Stomach (tissue), 4 donors: ENCODE results near the gene POMGNT2.

Source experiments
- EP300 ChIP-seq: sonication (generic); formaldehyde crosslinking; IDR thresholded peaks from one replicate; pipeline ENCODE4 v1.6.1; 2017; ENCODE audit warnings: antibody characterized with exemption
- POLR2A ChIP-seq, 4 donors: fragments of 450-650 bp; IDR thresholded peaks; one replicate each; pipeline ENCODE4 v1.6.1; 2016; ENCODE audit warnings: antibody characterized with exemption in 4 of 4, control low read depth in 2 of 4, mild to moderate bottlenecking in 1 of 4, moderate library complexity in 1 of 4
- POLR2AphosphoS5 ChIP-seq, 3 donors: sonication (generic); formaldehyde crosslinking; IDR thresholded peaks; one replicate each; pipeline ENCODE4 v1.6.1; 2016; ENCODE audit warnings: antibody characterized with exemption in 3 of 3
- TF ChIP-seq, protein P1 (sequence below), 7 experiments: fragments of 450-650 bp in 4 of 7; fragments of 200-600 bp in 3 of 7; sonication (generic) in 3 of 7; IDR thresholded peaks; one replicate each; pipeline ENCODE4 v1.5.1; 2016 to 2019; ENCODE audit warnings: antibody characterized with exemption in 7 of 7, control low read depth in 2 of 7, mild to moderate bottlenecking in 1 of 7

DNA sequence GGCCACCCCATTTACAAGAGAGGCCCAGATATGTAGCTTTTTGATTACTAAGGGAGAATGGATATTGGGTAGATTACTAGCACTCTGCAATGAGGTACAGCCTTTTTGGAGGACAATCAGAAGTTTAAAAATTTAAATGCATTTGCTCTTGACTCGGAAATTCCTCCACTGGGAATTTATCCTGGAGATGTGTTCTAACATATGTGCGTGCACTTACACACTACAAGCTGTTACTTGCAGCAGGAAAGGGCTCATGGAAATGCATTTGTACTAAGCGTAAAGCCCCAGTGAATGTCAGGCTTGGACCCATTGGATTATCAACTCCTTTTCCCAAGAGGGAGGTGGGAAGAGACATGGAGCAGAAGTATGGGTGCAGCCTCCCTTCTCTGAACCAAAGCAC lies 7.8 kb upstream of the POMGNT2 start:
- TF ChIP-seq, protein P1, sequence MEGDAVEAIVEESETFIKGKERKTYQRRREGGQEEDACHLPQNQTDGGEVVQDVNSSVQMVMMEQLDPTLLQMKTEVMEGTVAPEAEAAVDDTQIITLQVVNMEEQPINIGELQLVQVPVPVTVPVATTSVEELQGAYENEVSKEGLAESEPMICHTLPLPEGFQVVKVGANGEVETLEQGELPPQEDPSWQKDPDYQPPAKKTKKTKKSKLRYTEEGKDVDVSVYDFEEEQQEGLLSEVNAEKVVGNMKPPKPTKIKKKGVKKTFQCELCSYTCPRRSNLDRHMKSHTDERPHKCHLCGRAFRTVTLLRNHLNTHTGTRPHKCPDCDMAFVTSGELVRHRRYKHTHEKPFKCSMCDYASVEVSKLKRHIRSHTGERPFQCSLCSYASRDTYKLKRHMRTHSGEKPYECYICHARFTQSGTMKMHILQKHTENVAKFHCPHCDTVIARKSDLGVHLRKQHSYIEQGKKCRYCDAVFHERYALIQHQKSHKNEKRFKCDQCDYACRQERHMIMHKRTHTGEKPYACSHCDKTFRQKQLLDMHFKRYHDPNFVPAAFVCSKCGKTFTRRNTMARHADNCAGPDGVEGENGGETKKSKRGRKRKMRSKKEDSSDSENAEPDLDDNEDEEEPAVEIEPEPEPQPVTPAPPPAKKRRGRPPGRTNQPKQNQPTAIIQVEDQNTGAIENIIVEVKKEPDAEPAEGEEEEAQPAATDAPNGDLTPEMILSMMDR (IDR thresholded peaks at IDR 0.05), result no peak
- TF ChIP-seq POLR2A (IDR thresholded peaks at IDR 0.05) (no peak), EP300 (no peak), POLR2AphosphoS5 (IDR thresholded peaks at IDR 0.05) (no peak)
